ENCODE data around the gene TMEM50B. TPM values are rescaled to one million over a fixed set of nuclear protein-coding genes. Genes with fewer than 3 reads are reported as not detected.
"Not testable (repeated sequence)": the region's sequence is repeated elsewhere in the genome, so short reads cannot be mapped to it uniquely, and the experiment has no call there.

TMEM50B gene
- total and polyA plus RNA-seq, 2 of the 8 experiments (the other 6 are each of a cell fraction or from before 2014, with no cell fraction given), result 16.8 to 20.5 TPM

DNA sequence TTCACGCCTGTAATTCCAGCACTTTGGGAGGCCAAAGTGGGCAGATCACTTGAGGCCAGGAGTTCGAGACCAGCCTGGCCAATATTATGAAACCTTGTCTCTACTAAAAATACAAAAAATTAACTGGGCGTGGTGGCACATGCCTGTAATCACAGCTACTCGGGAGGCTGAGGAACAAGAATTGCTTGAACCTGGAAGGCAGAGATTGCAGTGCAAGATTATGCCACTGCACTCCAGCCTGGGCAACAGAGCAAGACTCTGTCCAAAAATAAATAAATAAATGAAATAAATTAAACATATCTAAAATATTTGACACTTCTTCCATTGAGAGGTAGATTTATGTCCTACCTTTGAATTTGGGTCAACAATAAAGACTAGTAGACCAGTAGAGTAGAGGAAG, 10.6 kb downstream of the TMEM50B start:
- H2BK120ac ChIP-seq (replicated peaks; ENCODE audit: low read depth, low read length); H2AK5ac ChIP-seq (ENCODE audit: low read depth, low read length): not testable (repeated sequence)

More for the DNA sequence above, 10.6 kb downstream of the TMEM50B start:
- H3K27ac ChIP-seq (ENCODE audit: low read depth, low read length); H3K9me3 ChIP-seq (ENCODE audit: insufficient read depth in 2 of 2, low read depth in 1 of 2, low read length in 1 of 2); H2BK15ac ChIP-seq (ENCODE audit: low read length); H3K4me1 ChIP-seq (replicated peaks in 1 of 4; ENCODE audit: control insufficient read depth in 3 of 4, insufficient read depth in 4 of 4, low read length in 3 of 4); H4K91ac ChIP-seq (replicated peaks; ENCODE audit: insufficient read length, low read length); DNase-seq (ENCODE audit: low read depth in 1 of 2, low spot score in 2 of 2); H3K18ac ChIP-seq (ENCODE audit: extremely low read depth, low read length); H3K56ac ChIP-seq (replicated peaks; ENCODE audit: insufficient read length, low read depth, low read length); H3K79me1 ChIP-seq (ENCODE audit: low read depth, low read length); H3K4me3 ChIP-seq (ENCODE audit: extremely low read depth in 1 of 4, insufficient read depth in 2 of 4, low read depth in 3 of 4, low read length in 4 of 4); H3K27me3 ChIP-seq (replicated peaks in 1 of 4; ENCODE audit: control insufficient read depth in 3 of 4, extremely low read depth in 1 of 4, insufficient read depth in 3 of 4, low read length in 3 of 4); H2BK5ac ChIP-seq (ENCODE audit: low read depth, low read length); H3K4me2 ChIP-seq (ENCODE audit: insufficient read depth in 1 of 2, low read depth in 2 of 2, low read length in 2 of 2); H2AFZ ChIP-seq (ENCODE audit: low read length); H3K36me3 ChIP-seq (ENCODE audit: control insufficient read depth in 2 of 4, insufficient read depth in 4 of 4, low read length in 3 of 4); H2BK20ac ChIP-seq (ENCODE audit: low read length); H4K8ac ChIP-seq (ENCODE audit: extremely low read depth, insufficient read depth, low read length); H3K23ac ChIP-seq (ENCODE audit: insufficient read length); H2BK12ac ChIP-seq (ENCODE audit: low read depth, low read length); H3K14ac ChIP-seq (ENCODE audit: insufficient read length); H3K4ac ChIP-seq (replicated peaks; ENCODE audit: insufficient read length, low read depth, low read length); H4K20me1 ChIP-seq (replicated peaks in 1 of 2; ENCODE audit: control insufficient read depth in 1 of 2, insufficient read depth in 2 of 2, low read length in 2 of 2); H3K23me2 ChIP-seq (ENCODE audit: low read depth, low read length); FAIRE-seq; H3K9ac ChIP-seq (replicated peaks in 1 of 4; ENCODE audit: extremely low read depth in 1 of 4, low read depth in 3 of 4, low read length in 3 of 4); H4K5ac ChIP-seq (ENCODE audit: insufficient read length, low read depth, low read length): not testable (repeated sequence)
- ChIA-PET CTCF (ENCODE audit: partially characterized antibody) (interaction anchor here (0.6 to 1.3 kb wide), 2 partner anchors 24 to 1940 kb away, joined by 3 to 7 read pairs; no protein-coding TSS in a partner anchor), POLR2A (ENCODE audit: partially characterized antibody) (interaction anchor here (0.9 to 2.4 kb wide), 2 partner anchors 14 to 107 kb away, joined by 4 to 5 read pairs; no protein-coding TSS in a partner anchor)
- WGBS, 2 experiments (ENCODE audit: extremely low coverage in 1 of 2, insufficient coverage in 1 of 2, insufficient read length in 1 of 2, insufficient replicate concordance in 2 of 2, low coverage in 1 of 2, low lambda C conversion rate in 2 of 2, missing lambda C conversion rate in 1 of 2), result 89% methylated on average over 4 of the region's 4 CpGs; no CpG with 5 or more reads in 1 of the 2 experiments
- H3K79me2 ChIP-seq (ENCODE audit: control insufficient read depth in 1 of 2, insufficient read depth in 2 of 2, low read length in 2 of 2), result peaks cover 3 to 21% of the 10 kb centered on the region in 2 experiments; a peak in 2 of 4 replicates
